ENCODE measurements around the gene ERC2. TPM values are rescaled to one million over a fixed set of nuclear protein-coding genes. Genes with fewer than 3 reads are reported as not detected.

ERC2 gene
- total and polyA plus RNA-seq, 2 donors (not counting 3 experiments of a cell fraction or from before 2014, with no cell fraction given), result 5.6 to 15.5 TPM

DNA sequence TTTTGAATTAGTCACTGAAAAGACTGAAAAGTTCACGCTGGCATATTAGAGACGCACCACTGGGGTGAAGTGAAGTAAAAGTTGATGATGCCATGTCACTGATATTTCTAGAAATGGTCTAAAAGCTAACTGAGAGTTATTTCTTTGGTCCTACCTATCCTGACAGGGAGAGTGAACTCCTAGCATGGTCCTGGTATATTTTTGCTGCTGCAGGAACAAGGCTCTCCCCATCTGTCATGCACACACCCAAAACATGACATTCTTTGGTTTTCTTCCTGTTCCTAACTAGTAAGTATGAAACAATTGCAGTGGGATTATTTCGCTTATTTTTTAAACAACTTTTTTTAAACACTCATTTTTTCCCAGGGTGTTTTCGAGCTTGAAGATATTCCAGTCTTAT is 466.7 kb downstream of the ERC2 start:
- H3K4me3 ChIP-seq (replicated peaks in 1 of 3; ENCODE audit: insufficient read depth in 1 of 3, low read depth in 1 of 3, low read length in 3 of 3), result no peak overlapping the region
- intact Hi-C loops (cut with micrococcal nuclease), result no loop called here
- no peak overlapping the region for H2AFZ ChIP-seq (ENCODE audit: low read depth, low read length)
- H3K9ac ChIP-seq (replicated peaks; ENCODE audit: extremely low read depth, insufficient read depth, low read length), result no peak overlapping the region
- BruUV-seq (replicated peaks), result no TSS peak
- DNase-seq (ENCODE audit: low read depth, low spot score) (no peak), FAIRE-seq (no peak)
- no peaks in the 10 kb centered on the region for H3K79me2 ChIP-seq (ENCODE audit: control insufficient read depth, insufficient read depth, low read length)
- dilution Hi-C loops (cut with MboI; ENCODE audit: extremely low pct_ligation_motif_present, low sequenced_read_pairs), result no loop called here
- H3K36me3 ChIP-seq (ENCODE audit: control insufficient read depth in 2 of 2, extremely low read depth in 1 of 2, insufficient read depth in 2 of 2, low read length in 2 of 2), result no peaks in the 10 kb centered on the region
- H3K9me1 ChIP-seq (replicated peaks; ENCODE audit: control insufficient read depth, extremely low read depth, insufficient read depth, low read length), result no peaks in the 10 kb centered on the region
- H3K27ac ChIP-seq (ENCODE audit: insufficient read depth, low read depth, low read length), result no peak overlapping the region
- H3K4me1 ChIP-seq (ENCODE audit: control insufficient read depth, extremely low read depth, insufficient read depth, low read length), result no peaks in the 10 kb centered on the region
- ChIA-PET CTCF (interaction anchor here (1.4 kb wide), 1 partner anchor 35 kb away, joined by 3 read pairs; no protein-coding TSS in a partner anchor), POLR2A (interaction anchor here (0.6 kb wide), 1 partner anchor 255 kb away, joined by 3 read pairs; no protein-coding TSS in a partner anchor)
- no peak overlapping the region for H3K4me2 ChIP-seq (ENCODE audit: insufficient read depth, low read length)
- H4K20me1 ChIP-seq (replicated peaks; ENCODE audit: control insufficient read depth, extremely low read depth, insufficient read depth, low read length), result no peaks in the 10 kb centered on the region
- H3K9me3 ChIP-seq (replicated peaks; ENCODE audit: control insufficient read depth, insufficient read depth, low read length), result no peaks in the 10 kb centered on the region
- no peaks in the 10 kb centered on the region for H3K27me3 ChIP-seq (ENCODE audit: control insufficient read depth in 2 of 2, insufficient read depth in 2 of 2, low read length in 2 of 2)
- TF ChIP-seq FOS (IDR thresholded peaks at IDR 0.05; ENCODE audit: borderline replicate concordance, insufficient read depth, low read length), result no peak
- TF ChIP-seq, protein P1, sequence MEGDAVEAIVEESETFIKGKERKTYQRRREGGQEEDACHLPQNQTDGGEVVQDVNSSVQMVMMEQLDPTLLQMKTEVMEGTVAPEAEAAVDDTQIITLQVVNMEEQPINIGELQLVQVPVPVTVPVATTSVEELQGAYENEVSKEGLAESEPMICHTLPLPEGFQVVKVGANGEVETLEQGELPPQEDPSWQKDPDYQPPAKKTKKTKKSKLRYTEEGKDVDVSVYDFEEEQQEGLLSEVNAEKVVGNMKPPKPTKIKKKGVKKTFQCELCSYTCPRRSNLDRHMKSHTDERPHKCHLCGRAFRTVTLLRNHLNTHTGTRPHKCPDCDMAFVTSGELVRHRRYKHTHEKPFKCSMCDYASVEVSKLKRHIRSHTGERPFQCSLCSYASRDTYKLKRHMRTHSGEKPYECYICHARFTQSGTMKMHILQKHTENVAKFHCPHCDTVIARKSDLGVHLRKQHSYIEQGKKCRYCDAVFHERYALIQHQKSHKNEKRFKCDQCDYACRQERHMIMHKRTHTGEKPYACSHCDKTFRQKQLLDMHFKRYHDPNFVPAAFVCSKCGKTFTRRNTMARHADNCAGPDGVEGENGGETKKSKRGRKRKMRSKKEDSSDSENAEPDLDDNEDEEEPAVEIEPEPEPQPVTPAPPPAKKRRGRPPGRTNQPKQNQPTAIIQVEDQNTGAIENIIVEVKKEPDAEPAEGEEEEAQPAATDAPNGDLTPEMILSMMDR (IDR thresholded peaks at IDR 0.05; ENCODE audit: extremely low read depth in 1 of 2, insufficient read depth in 1 of 2, low read depth in 1 of 2, low read length in 2 of 2), result no peak
- TF ChIP-seq MYC (IDR thresholded peaks at IDR 0.05; ENCODE audit: low read depth, low read length), result no peak
- no peak for TF ChIP-seq EZH2 (IDR thresholded peaks at IDR 0.05; ENCODE audit: borderline replicate concordance, low read depth, low read length, severe bottlenecking)
- TF ChIP-seq GATA2 (IDR thresholded peaks at IDR 0.05; ENCODE audit: insufficient read depth, insufficient read length, low read depth, low read length), result no peak
- TF ChIP-seq POLR2A (IDR thresholded peaks at IDR 0.05; ENCODE audit: low read depth, low read length), result no peak
- no peak for TF ChIP-seq POLR2AphosphoS5 (IDR thresholded peaks at IDR 0.05; ENCODE audit: insufficient read depth, low read depth, low read length)
- TF ChIP-seq, protein P2, sequence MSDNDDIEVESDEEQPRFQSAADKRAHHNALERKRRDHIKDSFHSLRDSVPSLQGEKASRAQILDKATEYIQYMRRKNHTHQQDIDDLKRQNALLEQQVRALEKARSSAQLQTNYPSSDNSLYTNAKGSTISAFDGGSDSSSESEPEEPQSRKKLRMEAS (IDR thresholded peaks at IDR 0.05; ENCODE audit: insufficient read depth, insufficient read length), result no peak
- no peak for TF ChIP-seq JUN (IDR thresholded peaks at IDR 0.05; ENCODE audit: borderline replicate concordance, insufficient read depth, insufficient read length, low read depth)
